HCT116 (cell line): ENCODE results near the gene RAP2A. TPM values are rescaled to one million over a fixed set of nuclear protein-coding genes. Genes with fewer than 3 reads are reported as not detected.

Experiments used
- ATAC-seq: fragments of 200-7000 bp; cut with Tn5 transposase; 2 replicates; pipeline ENCODE4 v1.9.1; 2020; ENCODE audit warnings: mild to moderate bottlenecking, moderate library complexity
- BruUV-seq: library from RNA; stranded (reverse); fragments of 400-500 nt; replicated peaks from 2 replicates; lab custom pipeline; 2021; lab: Mats Ljungman, UMichigan
- CTCF ChIA-PET: fragments of 300-600 bp; sonication (Branson Sonifier 250); formaldehyde crosslinking; loops from one replicate; lab custom pipeline; 2021; ENCODE audit warnings: antibody characterized with exemption; lab: Charles Lee
- POLR2A ChIA-PET: fragments of 300-600, 350-600 bp; sonication (Branson Sonifier 250); formaldehyde crosslinking; loops from one replicate; lab custom pipeline; 2021; ENCODE audit warnings: antibody characterized with exemption; lab: Charles Lee
- RAD21 ChIA-PET, 2 experiments: fragments of 300-600 bp; sonication (Branson Sonifier 250); formaldehyde crosslinking; loops; one replicate each; lab custom pipeline; 2023; ENCODE audit warnings: low total read pairs in 2 of 2; ENCODE audit not compliant: uncharacterized antibody in 2 of 2, unreplicated experiment in 2 of 2, low non-redundant PET in 1 of 2; lab: Charles Lee
- DNase-seq: peaks from one replicate; pipeline ENCODE4 v3.0.0-alpha.2; 2010; ENCODE audit warnings: low read depth, low spot score
- H2AFZ ChIP-seq: fragments of 200-600 bp; shearing (Covaris generic), sonication (generic); 2 replicates; pipeline ENCODE4 v1.6.1; 2017; ENCODE audit warnings: low read depth, mixed run types, mixed read lengths, antibody characterized with exemption, low read length; ENCODE audit not compliant: poor library complexity, severe bottlenecking
- H3K27ac ChIP-seq: 2 replicates; pipeline ENCODE4 v1.5.1; 2012; ENCODE audit warnings: low read depth, low read length
- H3K27me3 ChIP-seq: fragments of 200-600 bp; sonication (generic); 2 replicates; pipeline ENCODE4 v1.6.1; 2016; ENCODE audit warnings: mixed run types, low read length, mixed read lengths; ENCODE audit not compliant: insufficient read depth
- H3K36me3 ChIP-seq, 2 experiments: fragments of 200-500 bp in 1 of 2; fragments of 200-600 bp in 1 of 2; sonication (Bioruptor generic) in 1 of 2; sonication (generic) in 1 of 2; 2 replicates each; pipeline versions ENCODE4 v1.5.1 to v1.6.1; 2014 to 2016; ENCODE audit warnings: low read length in 2 of 2, inconsistent platforms in 1 of 2, mixed read lengths in 1 of 2, mixed run types in 1 of 2; ENCODE audit not compliant: insufficient read depth in 2 of 2, control insufficient read depth in 1 of 2
- H3K4me1 ChIP-seq, 2 experiments: fragments of 200-600 bp in 1 of 2; sonication (generic) in 1 of 2; 2 replicates each; pipeline versions ENCODE4 v1.5.1 to v1.6.1; 2012 to 2017; ENCODE audit warnings: low read length in 2 of 2, inconsistent platforms in 1 of 2, mild to moderate bottlenecking in 1 of 2, mixed read lengths in 1 of 2, mixed run types in 1 of 2, moderate library complexity in 1 of 2; ENCODE audit not compliant: insufficient read depth in 2 of 2, control insufficient read depth in 1 of 2
- H3K4me2 ChIP-seq: fragments of 200-600 bp; sonication (generic); 2 replicates; pipeline ENCODE4 v1.6.1; 2017; ENCODE audit warnings: mixed run types, low read length, mixed read lengths
- H3K4me3 ChIP-seq, 2 experiments: fragments of 200-600 bp in 1 of 2; sonication (generic) in 1 of 2; replicated peaks in 1 of 2; 2 replicates each; pipeline ENCODE4 v1.5.1; 2011 to 2016; ENCODE audit warnings: low read length in 2 of 2, control low read depth in 1 of 2, low read depth in 1 of 2, mild to moderate bottlenecking in 1 of 2, mixed read lengths in 1 of 2, mixed run types in 1 of 2
- H3K79me2 ChIP-seq: fragments of 200-600 bp; sonication (generic); 2 replicates; pipeline ENCODE4 v1.6.1; 2017; ENCODE audit warnings: mild to moderate bottlenecking, mixed run types, low read length, moderate library complexity, mixed read lengths; ENCODE audit not compliant: insufficient read depth
- H3K9ac ChIP-seq: fragments of 200-600 bp; sonication (generic); 2 replicates; pipeline ENCODE4 v1.6.1; 2016; ENCODE audit warnings: low read length, mixed read lengths
- H3K9me2 ChIP-seq: fragments of 200-600 bp; sonication (generic), shearing (Covaris generic); 2 replicates; pipeline ENCODE4 v1.6.1; 2017; ENCODE audit warnings: mixed run types, mild to moderate bottlenecking, moderate library complexity; ENCODE audit not compliant: insufficient read depth
- H3K9me3 ChIP-seq, 2 experiments: fragments of 200-500 bp in 1 of 2; fragments of 200-600 bp in 1 of 2; sonication (Bioruptor generic) in 1 of 2; sonication (generic) in 1 of 2; 2 replicates each; pipeline ENCODE4 v1.6.1; 2014 to 2017; ENCODE audit warnings: low read length in 2 of 2, mixed read lengths in 2 of 2, inconsistent platforms in 1 of 2, low read depth in 1 of 2, mild to moderate bottlenecking in 1 of 2, mixed run types in 1 of 2, moderate library complexity in 1 of 2; ENCODE audit not compliant: control insufficient read depth in 1 of 2, insufficient read depth in 1 of 2
- H4K20me1 ChIP-seq: fragments of 200-600 bp; sonication (generic), shearing (Covaris generic); 2 replicates; pipeline ENCODE4 v1.6.1; 2017; ENCODE audit warnings: mixed run types, mild to moderate bottlenecking, moderate library complexity; ENCODE audit not compliant: insufficient read depth
- ATF3 ChIP-seq: IDR thresholded peaks from 2 replicates; pipeline ENCODE4 v1.6.1; 2012
- CBX3 ChIP-seq: IDR thresholded peaks from 2 replicates; pipeline ENCODE4 v1.6.1; 2012; ENCODE audit warnings: low read depth
- CTCF ChIP-seq, 3 experiments: fragments of 200-600 bp in 1 of 3; sonication (generic) in 1 of 3; IDR thresholded peaks in 2 of 3; conservative IDR thresholded peaks in 1 of 3; 2 replicates each; pipeline ENCODE4 v1.5.1; 2012 to 2017; ENCODE audit warnings: low read depth in 2 of 3, low read length in 2 of 3, antibody characterized with exemption in 1 of 3, borderline replicate concordance in 1 of 3, control low read depth in 1 of 3, mild to moderate bottlenecking in 1 of 3, mixed read lengths in 1 of 3, mixed run types in 1 of 3, moderate library complexity in 1 of 3; ENCODE audit not compliant: insufficient read depth in 1 of 3
- EGR1 ChIP-seq: IDR thresholded peaks from 2 replicates; pipeline ENCODE4 v1.6.1; 2012; ENCODE audit warnings: low read depth
- EZH2 ChIP-seq: fragments of 200-600 bp; sonication (generic); IDR thresholded peaks from 2 replicates; pipeline ENCODE4 v1.6.1; 2017; ENCODE audit warnings: antibody characterized with exemption, mixed run types
- EZH2phosphoT487 ChIP-seq: fragments of 200-600 bp; IDR thresholded peaks from 2 replicates; pipeline ENCODE4 v1.6.1; 2018; ENCODE audit warnings: antibody characterized with exemption, borderline replicate concordance
- FOSL1 ChIP-seq: IDR thresholded peaks from 2 replicates; pipeline ENCODE4 v1.6.1; 2012; ENCODE audit warnings: low read depth
- JUND ChIP-seq: IDR thresholded peaks from 2 replicates; pipeline ENCODE4 v1.6.1; 2012
- MAX ChIP-seq: IDR thresholded peaks from 2 replicates; pipeline ENCODE4 v1.6.1; 2012
- POLR2A ChIP-seq: IDR thresholded peaks from 2 replicates; pipeline ENCODE4 v1.7.0; 2011; ENCODE audit warnings: borderline replicate concordance; ENCODE audit not compliant: insufficient read depth, insufficient read length; ENCODE audit errors: extremely low read depth
- POLR2AphosphoS5 ChIP-seq: IDR thresholded peaks from 2 replicates; pipeline ENCODE4 v1.6.1; 2011; ENCODE audit warnings: mild to moderate bottlenecking, low read depth, low read length, moderate library complexity
- RAD21 ChIP-seq: IDR thresholded peaks from 2 replicates; pipeline ENCODE4 v1.6.1; 2012; ENCODE audit warnings: low read depth, mild to moderate bottlenecking
- SIN3A ChIP-seq: IDR thresholded peaks from 2 replicates; pipeline ENCODE4 v1.6.1; 2012; ENCODE audit warnings: low read depth
- SP1 ChIP-seq: IDR thresholded peaks from 2 replicates; pipeline ENCODE4 v1.6.1; 2012; ENCODE audit warnings: low read depth
- SRF ChIP-seq: IDR thresholded peaks from 2 replicates; pipeline ENCODE4 v1.6.1; 2012; ENCODE audit warnings: low read depth
- YY1 ChIP-seq: IDR thresholded peaks from 2 replicates; pipeline ENCODE4 v1.6.1; 2011; ENCODE audit warnings: low read length, low read depth, moderate library complexity, mild to moderate bottlenecking; ENCODE audit not compliant: insufficient replicate concordance; ENCODE audit errors: extremely low read depth
- ZBTB33 ChIP-seq: IDR thresholded peaks from 2 replicates; pipeline ENCODE4 v1.6.1; 2011; ENCODE audit warnings: mild to moderate bottlenecking, low read length, moderate library complexity; ENCODE audit not compliant: insufficient replicate concordance; ENCODE audit errors: extremely low read depth
- ZFX ChIP-seq: fragments of 450-650 bp; IDR thresholded peaks from 2 replicates; pipeline ENCODE4 v1.6.1; 2017
- intact Hi-C: fragments of 100-400 bp; cut with micrococcal nuclease; formaldehyde crosslinking; loops from 2 replicates; pipeline ENCODE4 v1.10.0; 2022
- total RNA-seq: library from RNA; stranded (reverse); gene quantifications from one replicate; pipeline ENCODE4 v1.2.1, GENCODE V29; 2021; ENCODE audit not compliant: unreplicated experiment

Gene RAP2A
- total RNA-seq, 1 experiment from 2014 or later: 27.6 TPM

GRCh38 chr13:97413694-97414093, 20.3 kb upstream of the RAP2A start:
- no peak for TF ChIP-seq YY1
- no peak for TF ChIP-seq POLR2AphosphoS5
- TF ChIP-seq CTCF (IDR thresholded peaks at IDR 0.05 in 2 of 3, conservative IDR thresholded peaks at IDR 0.05 in 1 of 3; ENCODE audit: borderline replicate concordance in 1 of 3, insufficient read depth in 1 of 3, low read depth in 2 of 3, low read length in 2 of 3): no peak
- no peak for TF ChIP-seq MAX
- no peak for TF ChIP-seq ATF3
- TF ChIP-seq FOSL1: no peak
- TF ChIP-seq CBX3: no peak
- no peak for TF ChIP-seq EGR1
- no peak for TF ChIP-seq EZH2phosphoT487
- TF ChIP-seq ZBTB33: no peak
- TF ChIP-seq RAD21: no peak
- no peak for TF ChIP-seq SP1
- TF ChIP-seq SRF: no peak
- no peak for TF ChIP-seq SIN3A
- TF ChIP-seq JUND: no peak
- TF ChIP-seq ZFX: no peak
- no peak for TF ChIP-seq POLR2A
- TF ChIP-seq EZH2: no peak
- H3K4me3 ChIP-seq: no peak overlapping the region
- no peaks in the 10 kb centered on the region for H3K79me2 ChIP-seq
- H3K9me2 ChIP-seq: no peaks in the 10 kb centered on the region
- no peak overlapping the region for H2AFZ ChIP-seq
- H3K27me3 ChIP-seq: no peaks in the 10 kb centered on the region
- no peak for DNase-seq
- H3K4me1 ChIP-seq: no peaks in the 10 kb centered on the region
- H3K27ac ChIP-seq: no peak overlapping the region
- no peak overlapping the region for H3K4me2 ChIP-seq
- no TSS peak for BruUV-seq
- no peaks in the 10 kb centered on the region for H4K20me1 ChIP-seq
- no peak overlapping the region for H3K9ac ChIP-seq
- ChIA-PET POLR2A (no interaction called here), CTCF (no interaction called here), RAD21 (no interaction called here)
- no peaks in the 10 kb centered on the region for H3K36me3 ChIP-seq
- intact Hi-C loops: no loop called here
- no peak for ATAC-seq
- H3K9me3 ChIP-seq: no peaks in the 10 kb centered on the region
